Measurements from ENCODE around the gene SORCS1.

SORCS1 gene

DNA sequence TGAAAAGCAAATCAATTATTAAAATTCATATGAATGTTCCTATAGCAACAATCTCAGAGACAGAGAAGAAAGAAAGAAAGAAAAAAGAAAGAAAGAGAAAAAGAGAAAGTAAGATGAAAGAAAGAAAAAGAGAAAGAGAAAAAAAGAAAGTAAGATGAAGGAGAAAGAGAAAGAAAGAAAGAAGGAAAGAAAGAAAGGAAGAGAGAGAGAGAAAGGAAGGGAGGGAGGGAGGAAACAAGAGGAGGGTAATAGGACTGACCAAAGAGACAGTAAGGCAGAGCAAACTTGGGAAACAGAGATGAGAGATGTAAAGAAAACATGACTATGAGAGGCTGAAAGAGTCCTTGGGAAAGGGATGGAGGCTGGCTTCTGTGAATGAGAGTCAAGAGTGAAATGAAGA lies 458.4 kb downstream of the SORCS1 start:
- H3K27ac ChIP-seq (ENCODE audit: low read depth, low read length), result no peak overlapping the region
- no peaks in the 10 kb centered on the region for H3K36me3 ChIP-seq (ENCODE audit: low read length)
- H3K79me2 ChIP-seq (ENCODE audit: insufficient read depth, low read length), result no peaks in the 10 kb centered on the region
- no peaks in the 10 kb centered on the region for H3F3A ChIP-seq (ENCODE audit: insufficient read depth)
- no peak overlapping the region for H2AFZ ChIP-seq (ENCODE audit: low read depth, low read length, severe bottlenecking)
- H3K9me3 ChIP-seq (ENCODE audit: insufficient read depth, low read length), result no peaks in the 10 kb centered on the region
- no peak overlapping the region for H3K9ac ChIP-seq (ENCODE audit: low read length)
- H3K4me3 ChIP-seq (ENCODE audit: insufficient read depth, low read length, poor library complexity, severe bottlenecking), result no peak overlapping the region
- TF ChIP-seq EZH2phosphoT487 (conservative IDR thresholded peaks at IDR 0.05; ENCODE audit: low read length), result no peak
- TF ChIP-seq, protein P1, sequence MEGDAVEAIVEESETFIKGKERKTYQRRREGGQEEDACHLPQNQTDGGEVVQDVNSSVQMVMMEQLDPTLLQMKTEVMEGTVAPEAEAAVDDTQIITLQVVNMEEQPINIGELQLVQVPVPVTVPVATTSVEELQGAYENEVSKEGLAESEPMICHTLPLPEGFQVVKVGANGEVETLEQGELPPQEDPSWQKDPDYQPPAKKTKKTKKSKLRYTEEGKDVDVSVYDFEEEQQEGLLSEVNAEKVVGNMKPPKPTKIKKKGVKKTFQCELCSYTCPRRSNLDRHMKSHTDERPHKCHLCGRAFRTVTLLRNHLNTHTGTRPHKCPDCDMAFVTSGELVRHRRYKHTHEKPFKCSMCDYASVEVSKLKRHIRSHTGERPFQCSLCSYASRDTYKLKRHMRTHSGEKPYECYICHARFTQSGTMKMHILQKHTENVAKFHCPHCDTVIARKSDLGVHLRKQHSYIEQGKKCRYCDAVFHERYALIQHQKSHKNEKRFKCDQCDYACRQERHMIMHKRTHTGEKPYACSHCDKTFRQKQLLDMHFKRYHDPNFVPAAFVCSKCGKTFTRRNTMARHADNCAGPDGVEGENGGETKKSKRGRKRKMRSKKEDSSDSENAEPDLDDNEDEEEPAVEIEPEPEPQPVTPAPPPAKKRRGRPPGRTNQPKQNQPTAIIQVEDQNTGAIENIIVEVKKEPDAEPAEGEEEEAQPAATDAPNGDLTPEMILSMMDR (IDR thresholded peaks at IDR 0.05; ENCODE audit: insufficient read depth, low read length, poor library complexity, severe bottlenecking), result no peak
- H3K4me2 ChIP-seq (ENCODE audit: low read depth, low read length, poor library complexity, severe bottlenecking), result no peak overlapping the region
- no peaks in the 10 kb centered on the region for H3K27me3 ChIP-seq (ENCODE audit: low read length)
- no peaks in the 10 kb centered on the region for H3K9me2 ChIP-seq (replicated peaks; ENCODE audit: insufficient read depth, low read length)
- H4K20me1 ChIP-seq (ENCODE audit: low read depth, low read length), result no peaks in the 10 kb centered on the region

DNA sequence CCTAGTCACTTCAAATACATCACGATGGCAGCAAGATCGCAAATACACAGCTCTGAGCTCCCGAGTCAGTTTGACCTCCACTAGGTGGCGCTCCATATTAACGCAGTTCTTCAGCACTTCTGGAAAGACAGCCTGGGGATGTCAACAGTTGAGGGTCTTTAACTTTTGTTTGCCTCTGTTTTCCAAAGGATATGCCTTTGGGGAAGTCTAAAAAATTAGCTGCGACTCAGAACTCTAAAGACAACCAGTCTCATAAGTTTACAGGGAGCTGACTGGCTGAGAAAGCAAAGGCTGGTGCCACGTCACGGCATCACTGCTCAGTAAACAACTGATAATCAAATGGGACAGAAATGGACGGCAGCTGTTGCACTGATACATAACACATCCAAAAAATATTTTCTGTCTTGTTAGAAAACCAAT lies 458.8 kb downstream of the SORCS1 start:
- Histone ChIP-seq H3K27me3 (ENCODE audit: low read length) (no peaks in the 10 kb centered on the region), H3K4me2 (ENCODE audit: low read depth, low read length, poor library complexity, severe bottlenecking) (no peak overlapping the region), H4K20me1 (ENCODE audit: low read depth, low read length) (no peaks in the 10 kb centered on the region), H3K79me2 (ENCODE audit: insufficient read depth, low read length) (no peaks in the 10 kb centered on the region), H3K9ac (ENCODE audit: low read length) (no peak overlapping the region), H3F3A (ENCODE audit: insufficient read depth) (no peaks in the 10 kb centered on the region), H2AFZ (ENCODE audit: low read depth, low read length, severe bottlenecking) (no peak overlapping the region), H3K36me3 (ENCODE audit: low read length) (no peaks in the 10 kb centered on the region), H3K9me3 (ENCODE audit: insufficient read depth, low read length) (no peaks in the 10 kb centered on the region), H3K27ac (ENCODE audit: low read depth, low read length) (no peak overlapping the region), H3K9me2 (replicated peaks; ENCODE audit: insufficient read depth, low read length) (no peaks in the 10 kb centered on the region), H3K4me3 (ENCODE audit: insufficient read depth, low read length, poor library complexity, severe bottlenecking) (no peak overlapping the region)
- no peak for TF ChIP-seq EZH2phosphoT487 (conservative IDR thresholded peaks at IDR 0.05; ENCODE audit: low read length)
- TF ChIP-seq, protein P1 (IDR thresholded peaks at IDR 0.05; ENCODE audit: insufficient read depth, low read length, poor library complexity, severe bottlenecking), result peak; percentile 55

DNA sequence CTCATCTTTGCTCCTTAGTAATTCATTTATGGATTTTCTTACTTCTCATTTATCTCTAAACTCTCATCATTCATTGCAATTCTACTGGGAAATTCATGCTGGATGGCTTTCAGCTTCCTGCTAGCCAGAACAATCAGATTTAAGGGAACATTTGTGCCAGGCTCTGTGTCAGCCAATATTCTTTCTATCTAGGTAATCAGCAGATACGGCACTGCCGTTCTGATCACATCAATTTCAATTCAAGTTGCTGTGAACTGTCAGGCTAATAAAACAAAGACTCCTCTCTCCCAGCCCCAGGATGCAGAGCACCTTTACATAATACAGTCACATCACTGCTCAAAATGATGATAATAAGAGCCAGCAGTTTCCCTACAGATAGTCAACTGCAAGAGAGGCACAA lies 468.3 kb downstream of the SORCS1 start:
- H3K9me3 ChIP-seq (ENCODE audit: insufficient read depth, low read length), result no peaks in the 10 kb centered on the region
- no peak for TF ChIP-seq EZH2phosphoT487 (conservative IDR thresholded peaks at IDR 0.05; ENCODE audit: low read length)
- TF ChIP-seq, protein P1 (IDR thresholded peaks at IDR 0.05; ENCODE audit: insufficient read depth, low read length, poor library complexity, severe bottlenecking), result no peak
- H3K27ac ChIP-seq (ENCODE audit: low read depth, low read length), result no peak overlapping the region
- no peaks in the 10 kb centered on the region for H3K36me3 ChIP-seq (ENCODE audit: low read length)
- no peaks in the 10 kb centered on the region for H3F3A ChIP-seq (ENCODE audit: insufficient read depth)
- no peak overlapping the region for H3K4me3 ChIP-seq (ENCODE audit: insufficient read depth, low read length, poor library complexity, severe bottlenecking)
- no peak overlapping the region for H3K4me2 ChIP-seq (ENCODE audit: low read depth, low read length, poor library complexity, severe bottlenecking)
- no peak overlapping the region for H2AFZ ChIP-seq (ENCODE audit: low read depth, low read length, severe bottlenecking)
- H3K27me3 ChIP-seq (ENCODE audit: low read length), result no peaks in the 10 kb centered on the region
- no peaks in the 10 kb centered on the region for H4K20me1 ChIP-seq (ENCODE audit: low read depth, low read length)
- no peaks in the 10 kb centered on the region for H3K79me2 ChIP-seq (ENCODE audit: insufficient read depth, low read length)
- H3K9me2 ChIP-seq (replicated peaks; ENCODE audit: insufficient read depth, low read length), result no peaks in the 10 kb centered on the region
- no peak overlapping the region for H3K9ac ChIP-seq (ENCODE audit: low read length)
